HT1080 (cell line): ENCODE measurements around the gene ADAMTS12. TPM values are rescaled to one million over a fixed set of nuclear protein-coding genes. Genes with fewer than 3 reads are reported as not detected.
"Not testable (repeated sequence)": the region's sequence is repeated elsewhere in the genome, so short reads cannot be mapped to it uniquely, and the experiment has no call there.

Experiments
- DNase-seq: peaks from one replicate; pipeline ENCODE4 v3.0.0-alpha.2; 2015; ENCODE audit warnings: low read depth
- total RNA-seq: library from RNA; depleted of rRNA; stranded (reverse); fragments of >200 nt; shearing (Covaris generic); gene quantifications from 2 replicates; pipeline ENCODE4 v1.2.3, GENCODE V29; 2014

Gene ADAMTS12
- total RNA-seq, 1 experiment from 2014 or later: 0.10 TPM

GRCh38 chr5:33595303-33595702 is 296.5 kb downstream of the ADAMTS12 start:
- DNase-seq: no peak

GRCh38 chr5:33594006-33594405 is 297.8 kb downstream of the ADAMTS12 start:
- no peak for DNase-seq

- no peak for DNase-seq
These were observed 299.5 kb downstream of the ADAMTS12 start for GRCh38 chr5:33592245-33592644.

- peak; percentile 16 for DNase-seq
These were observed 303.0 kb downstream of the ADAMTS12 start for GRCh38 chr5:33588654-33589372.

- no peak for DNase-seq
These were observed 308.5 kb downstream of the ADAMTS12 start for GRCh38 chr5:33583332-33583731.

- no peak for DNase-seq
These were observed 309.4 kb downstream of the ADAMTS12 start for GRCh38 chr5:33582417-33582816.

- no peak for DNase-seq
These were observed 312.0 kb downstream of the ADAMTS12 start for GRCh38 chr5:33579789-33580188.

GRCh38 chr5:33579152-33579551 is 312.6 kb downstream of the ADAMTS12 start:
- DNase-seq: no peak

- DNase-seq: no peak
These were observed 314.8 kb downstream of the ADAMTS12 start for GRCh38 chr5:33576726-33577590.

- no peak for DNase-seq
These were observed 326.5 kb downstream of the ADAMTS12 start for GRCh38 chr5:33565324-33565723.

GRCh38 chr5:33563983-33564908 is 327.5 kb downstream of the ADAMTS12 start:
- DNase-seq: no peak

- no peak for DNase-seq
These were observed 328.3 kb downstream of the ADAMTS12 start for GRCh38 chr5:33563530-33563929.

- no peak for DNase-seq
These were observed 333.3 kb downstream of the ADAMTS12 start for GRCh38 chr5:33558489-33558888.

GRCh38 chr5:33557605-33558004 is 334.2 kb downstream of the ADAMTS12 start:
- DNase-seq: no peak

- DNase-seq: no peak
These were observed 335.2 kb downstream of the ADAMTS12 start for GRCh38 chr5:33556330-33557328.

GRCh38 chr5:33549982-33550567 is 341.7 kb downstream of the ADAMTS12 start:
- no peak for DNase-seq

GRCh38 chr5:33539790-33540189 is 352.0 kb downstream of the ADAMTS12 start:
- DNase-seq: not testable (repeated sequence)

- DNase-seq: no peak
These were observed 352.6 kb downstream of the ADAMTS12 start for GRCh38 chr5:33539212-33539611.

GRCh38 chr5:33538201-33538600 is 353.6 kb downstream of the ADAMTS12 start:
- no peak for DNase-seq

- DNase-seq: no peak
These were observed 354.6 kb downstream of the ADAMTS12 start for GRCh38 chr5:33537240-33537639.
